RPMI8226 (cell line): ENCODE data around the gene SRGN.
A peak's percentile ranks its signal among the peaks of the same experiment; 100 is the strongest.
"Not testable (repeated sequence)": the region's sequence is repeated elsewhere in the genome, so short reads cannot be mapped to it uniquely, and the experiment has no call there.

Source experiments
- DNase-seq: peaks from one replicate; pipeline ENCODE4 v3.0.0-alpha.2; 2015

Gene SRGN

DNA sequence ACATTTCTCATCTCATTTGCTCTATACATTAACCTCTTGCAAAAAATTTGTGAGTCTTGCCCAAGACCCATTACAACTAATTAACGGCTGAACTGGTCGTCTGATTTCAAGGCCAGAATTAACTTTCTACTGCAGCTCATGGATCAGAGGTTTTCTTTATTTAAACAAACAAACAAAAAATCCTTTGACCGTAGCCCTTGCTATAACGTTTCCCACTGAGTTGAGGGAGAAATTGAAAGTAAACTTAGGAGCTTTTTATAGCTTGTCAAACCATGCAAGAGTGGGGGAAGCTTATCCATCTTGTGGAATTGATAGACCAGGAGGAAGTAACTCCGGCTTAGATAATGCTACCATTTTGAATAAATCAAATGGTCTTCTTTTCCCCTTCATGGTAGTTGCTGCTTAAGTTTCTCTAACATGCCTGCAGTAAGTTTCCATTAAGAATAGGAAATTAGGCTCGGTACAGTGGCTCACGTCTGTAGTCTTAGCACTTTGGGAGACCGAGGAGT is 3.3 kb downstream of the SRGN start:
- no peak for DNase-seq

DNA sequence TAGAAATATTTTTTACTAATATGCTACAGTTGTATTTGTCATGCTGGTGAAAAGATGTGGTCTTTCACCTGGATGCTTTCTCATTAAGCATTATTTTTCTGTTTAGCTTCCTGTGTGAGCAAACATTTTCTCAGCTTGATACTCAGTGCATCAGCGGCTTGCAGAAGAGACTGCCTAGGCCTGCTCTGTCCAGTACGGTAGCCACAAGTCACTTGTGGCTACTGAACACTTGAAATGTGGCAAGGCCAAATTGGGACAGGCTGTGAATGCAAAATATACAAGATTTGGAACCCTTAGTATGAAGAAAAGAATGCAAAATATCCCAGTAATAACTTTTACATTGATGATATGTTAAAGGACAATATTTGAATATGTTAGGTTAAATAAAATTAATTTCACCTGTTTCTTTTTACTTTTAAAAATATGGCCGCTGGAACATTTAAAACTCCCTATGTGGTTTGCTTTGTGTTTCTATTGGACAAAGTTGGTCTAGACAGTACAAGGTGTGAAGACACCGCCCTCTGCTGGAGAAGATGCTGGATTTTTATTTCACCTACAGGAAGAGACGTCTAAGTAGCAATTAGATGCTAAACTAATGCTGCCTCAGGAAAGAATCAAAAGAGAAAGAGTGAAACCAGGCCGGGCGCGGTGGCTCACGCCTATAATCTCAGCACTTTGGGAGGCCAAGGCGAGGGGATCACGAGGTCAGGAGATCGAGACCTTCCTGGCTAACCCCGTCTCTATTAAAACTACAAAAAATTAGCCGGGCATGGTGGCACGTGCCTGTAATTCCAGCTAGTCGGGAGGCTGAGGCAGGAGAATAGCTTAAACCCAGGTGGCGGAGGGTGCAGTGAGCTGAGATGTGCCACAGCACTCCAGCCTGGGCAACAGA is 5.3 kb downstream of the SRGN start:
- peak; percentile 82 for DNase-seq

DNA sequence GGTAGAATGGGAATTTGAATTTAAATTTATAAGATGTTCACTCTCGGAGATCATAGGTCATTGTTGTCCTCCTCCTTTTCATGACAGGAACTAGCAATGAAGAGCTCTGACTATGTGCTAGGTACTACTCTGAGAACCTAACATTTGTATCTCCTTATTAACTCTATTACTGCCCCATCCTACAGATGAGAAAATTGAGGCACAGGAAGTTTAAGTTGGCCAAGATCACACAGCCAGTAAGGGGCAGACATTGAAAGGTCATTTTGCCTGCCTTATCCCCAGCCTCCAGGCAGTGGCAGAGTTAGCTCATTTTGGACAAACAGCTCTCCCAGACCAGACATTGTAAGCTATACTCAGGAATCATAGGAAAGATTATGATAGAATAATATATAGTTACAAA is 6.0 kb downstream of the SRGN start:
- DNase-seq: no peak

DNA sequence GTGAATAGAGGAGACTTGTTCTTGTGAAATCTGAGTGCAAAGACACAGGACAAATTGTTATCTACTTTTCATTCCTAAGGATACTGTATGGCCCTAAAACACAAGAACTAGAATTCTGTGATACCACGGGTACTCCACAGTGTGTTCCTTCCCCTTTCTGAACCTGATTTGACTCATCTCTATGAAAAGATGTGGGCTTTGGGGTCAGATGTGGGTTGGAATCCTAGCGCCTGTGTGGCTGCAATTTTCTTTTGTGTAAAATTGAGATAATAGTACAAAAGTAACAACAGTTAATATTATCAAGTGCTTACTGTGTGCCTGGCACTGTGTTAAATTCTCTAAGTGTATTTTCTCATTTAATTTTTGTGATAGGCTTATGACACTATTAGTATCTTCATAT is 8.1 kb downstream of the SRGN start:
- no peak for DNase-seq

DNA sequence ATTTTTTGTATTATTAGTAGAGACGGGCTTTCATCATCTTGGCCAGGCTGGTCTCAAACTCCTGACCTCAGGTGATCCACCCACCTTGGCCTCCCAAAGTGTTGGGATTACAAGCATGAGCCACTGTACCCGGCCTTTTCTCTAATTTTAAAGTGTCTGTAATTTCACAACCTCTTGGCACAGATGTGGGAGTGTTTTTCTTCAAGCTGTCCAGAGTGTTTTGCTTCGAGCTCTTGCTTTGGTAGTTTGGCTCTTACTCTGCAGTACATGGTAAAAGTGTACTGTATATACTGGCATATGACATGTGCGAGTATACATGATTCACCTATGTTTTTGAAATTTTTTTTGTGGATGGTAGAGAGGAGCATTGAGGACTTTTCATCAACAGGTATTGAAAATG is 9.8 kb downstream of the SRGN start:
- no peak for DNase-seq

DNA sequence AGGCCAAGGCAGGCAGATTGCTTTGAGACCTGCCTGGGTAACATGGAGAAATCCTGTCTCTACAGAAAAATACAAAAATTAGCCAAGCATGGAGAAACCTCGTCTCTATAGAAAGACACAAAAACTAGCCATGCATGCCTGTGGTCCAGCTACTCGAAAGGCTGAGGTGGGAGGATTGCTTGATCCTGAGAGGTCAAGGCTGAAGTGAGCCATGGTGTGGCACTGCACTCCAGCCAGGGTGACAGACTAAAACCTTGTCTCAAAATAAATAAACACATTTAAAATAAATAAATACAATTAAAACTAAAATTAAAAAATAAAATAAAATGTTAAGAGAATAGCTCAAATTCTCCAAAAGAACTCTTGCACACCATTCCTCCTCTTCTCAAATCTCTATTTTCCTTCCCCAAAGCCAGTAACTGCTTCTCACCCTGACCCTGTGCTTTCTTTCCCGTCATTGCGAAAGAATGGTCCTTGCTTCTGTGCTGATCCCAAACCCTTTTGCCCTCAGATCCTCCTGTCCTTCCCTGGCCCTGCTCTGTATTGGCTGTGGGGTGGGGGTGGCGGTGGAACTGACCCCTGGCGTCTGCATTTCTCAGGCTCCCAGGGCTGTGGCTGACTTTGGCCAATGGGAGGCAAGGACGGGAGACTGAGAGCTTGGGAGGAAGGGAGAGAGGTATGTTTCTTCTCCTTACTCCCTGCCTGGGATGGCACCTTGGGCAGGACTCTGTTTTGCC is 12.4 kb downstream of the SRGN start:
- DNase-seq: no peak

DNA sequence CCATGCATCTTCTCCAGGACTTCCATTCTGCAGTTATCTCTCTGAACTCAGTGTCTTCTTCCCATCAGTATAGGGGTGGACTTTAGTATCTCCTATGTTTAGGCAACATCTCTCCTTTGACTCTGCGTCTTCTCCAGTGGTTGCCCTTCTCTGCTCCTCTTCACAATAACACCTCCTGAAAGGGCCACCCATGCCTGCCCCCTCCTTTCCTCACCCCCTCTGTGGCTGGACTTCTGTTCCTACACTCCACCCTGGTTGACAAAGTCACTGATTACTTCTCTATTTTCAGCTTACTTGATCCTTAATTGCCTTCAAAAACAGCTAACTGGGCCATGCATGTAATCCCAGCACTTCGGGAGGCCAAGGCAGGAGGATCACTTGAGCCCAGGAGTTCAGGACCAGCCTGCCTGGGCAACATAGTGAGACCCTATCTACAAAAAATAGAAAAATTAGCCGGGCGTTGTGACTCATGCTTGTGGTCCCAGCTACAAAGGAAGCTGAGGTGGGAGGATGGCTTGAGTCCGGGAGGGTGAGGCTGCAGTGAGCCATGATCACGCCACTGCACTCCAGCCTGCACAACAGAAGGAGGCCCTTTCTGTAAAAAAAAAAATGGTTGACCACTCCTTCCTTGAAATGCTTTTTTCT is 13.7 kb downstream of the SRGN start:
- DNase-seq: no peak

DNA sequence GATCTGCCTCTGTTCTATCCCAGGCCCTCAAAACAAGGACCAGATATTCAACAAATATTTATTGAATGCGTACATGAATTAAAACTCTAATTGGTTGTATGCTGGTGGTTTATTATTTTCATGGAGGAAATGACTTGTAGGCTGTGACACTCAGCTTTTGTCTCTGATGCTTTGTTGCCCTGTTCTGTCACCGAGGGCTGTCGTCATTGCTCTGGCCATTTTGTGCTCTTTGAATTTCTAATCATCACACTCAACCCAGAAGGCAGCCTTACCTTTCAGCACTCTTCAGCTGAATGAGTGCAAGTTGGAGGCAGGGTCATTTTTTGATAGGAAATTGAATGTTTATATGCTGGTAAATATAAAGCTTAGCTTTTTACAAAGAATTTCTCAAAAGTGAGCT is 14.5 kb downstream of the SRGN start:
- DNase-seq: no peak

DNA sequence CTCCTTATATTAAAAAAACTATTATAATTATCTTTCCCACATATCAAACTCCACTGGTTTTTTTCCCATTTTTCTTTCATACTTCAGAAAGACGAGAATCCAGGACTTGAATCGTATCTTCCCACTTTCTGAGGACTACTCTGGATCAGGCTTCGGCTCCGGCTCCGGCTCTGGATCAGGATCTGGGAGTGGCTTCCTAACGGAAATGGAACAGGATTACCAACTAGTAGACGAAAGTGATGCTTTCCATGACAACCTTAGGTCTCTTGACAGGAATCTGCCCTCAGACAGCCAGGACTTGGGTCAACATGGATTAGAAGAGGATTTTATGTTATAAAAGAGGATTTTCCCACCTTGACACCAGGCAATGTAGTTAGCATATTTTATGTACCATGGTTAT is 15.9 kb downstream of the SRGN start:
- DNase-seq: no peak

DNA sequence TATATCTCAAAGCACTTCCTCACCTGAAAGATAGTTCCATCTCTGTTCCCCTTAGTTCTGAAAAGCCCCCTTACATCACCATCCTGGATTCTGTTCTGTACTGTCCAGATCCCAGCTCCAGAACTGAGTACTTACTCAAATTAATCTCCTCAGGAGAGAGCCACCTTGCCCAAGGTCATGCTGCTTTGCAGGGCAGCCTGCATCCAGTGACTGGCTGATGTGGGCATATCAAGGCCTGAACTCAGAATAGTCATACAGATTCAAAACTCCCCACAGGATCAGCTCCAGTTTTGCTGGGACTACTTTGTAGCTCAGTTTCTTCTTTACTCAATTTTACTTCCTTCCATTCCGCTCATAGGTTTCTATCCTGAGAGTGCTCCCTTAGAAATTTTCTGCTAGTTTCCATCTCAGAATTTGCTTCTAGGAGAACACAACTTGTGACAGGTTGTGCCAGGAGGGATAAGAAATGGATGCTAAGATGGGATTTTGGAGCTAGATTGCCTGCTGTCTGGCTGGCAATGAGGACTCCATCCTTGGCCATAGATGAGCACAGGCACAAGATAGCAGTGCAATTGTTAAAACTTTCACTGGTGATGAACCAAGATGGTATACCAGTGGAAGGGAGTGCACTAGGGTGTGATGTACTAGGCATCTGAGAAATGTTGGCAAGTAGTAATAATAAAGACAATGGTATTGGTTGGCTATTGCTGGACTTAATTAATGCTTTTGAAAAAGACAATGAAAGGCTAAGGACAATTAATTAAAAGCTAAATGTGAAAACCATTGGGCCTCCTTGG is 17.3 kb downstream of the SRGN start:
- no peak for DNase-seq

DNA sequence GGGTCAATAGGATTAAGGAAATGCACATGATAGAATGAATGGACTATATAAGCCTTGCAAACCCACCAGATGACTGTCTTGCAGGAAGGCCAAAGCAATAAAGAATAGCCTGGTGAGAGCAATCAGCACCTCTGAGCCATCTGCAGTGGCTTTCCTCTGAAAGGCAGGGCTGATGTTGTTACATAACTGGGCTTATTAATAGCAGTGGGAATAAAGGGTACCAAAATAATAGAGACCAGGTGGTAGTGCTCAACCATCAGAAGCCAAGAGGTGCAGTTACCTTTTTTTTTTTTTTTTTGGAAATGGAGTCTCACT is 19.2 kb downstream of the SRGN start:
- no peak for DNase-seq

DNA sequence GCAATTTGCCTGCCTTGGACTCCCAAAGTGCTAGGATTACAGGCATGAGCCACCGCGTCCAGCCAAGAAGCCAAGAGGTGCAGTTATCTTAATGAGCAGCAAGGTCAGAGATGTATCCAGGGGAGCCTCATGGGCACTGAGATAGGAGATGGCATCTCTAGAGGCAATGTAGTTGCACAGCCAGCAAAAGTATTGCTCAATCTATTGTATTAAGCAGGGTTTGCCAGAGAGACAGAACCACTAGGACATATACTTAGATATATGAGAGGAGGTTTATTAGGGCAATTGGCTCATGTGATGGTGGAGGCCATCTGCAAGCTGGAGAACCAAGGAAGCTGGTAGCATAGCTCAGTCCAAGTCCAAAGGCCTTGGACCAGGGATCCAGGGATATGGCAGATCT is 19.8 kb downstream of the SRGN start:
- no peak for DNase-seq

DNA sequence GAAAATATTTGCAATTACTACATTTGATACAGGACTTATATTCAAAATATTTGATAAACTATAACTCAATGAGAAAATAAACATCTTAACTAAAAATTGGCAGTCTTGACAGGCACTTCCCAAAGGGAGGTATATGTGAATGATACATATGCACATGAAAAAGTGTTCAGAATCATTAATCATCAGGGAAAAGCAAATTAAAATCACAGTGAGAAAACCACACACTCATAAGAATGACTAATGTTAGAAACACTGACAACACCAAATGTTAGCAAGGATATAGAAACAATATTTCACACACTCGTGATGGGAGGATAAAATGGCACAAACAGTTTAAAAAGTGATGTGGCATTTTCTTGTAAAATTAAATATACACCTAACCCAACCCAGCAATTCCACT is 32.0 kb downstream of the SRGN start:
- no peak for DNase-seq

DNA sequence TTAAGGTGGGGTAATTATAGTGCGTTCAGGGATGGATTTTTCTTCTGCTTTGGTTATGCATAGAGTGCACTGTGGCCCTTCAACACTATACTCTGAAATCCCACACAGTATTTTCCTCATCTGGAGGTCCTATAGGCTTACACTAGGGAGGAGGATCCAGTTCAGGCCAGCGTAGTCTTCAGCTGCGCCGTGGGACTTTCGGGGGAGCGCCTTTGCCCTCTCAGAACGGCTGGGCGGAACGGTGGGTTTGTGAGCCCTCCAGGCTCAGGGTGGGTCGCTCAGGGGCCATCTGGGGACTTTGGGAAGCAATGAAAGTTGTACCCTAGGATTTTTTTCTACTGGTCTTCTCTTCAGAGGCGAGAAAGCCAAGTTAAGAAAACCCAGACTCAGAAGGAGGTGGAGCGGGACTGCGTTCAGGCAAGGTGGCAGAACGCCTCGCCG is 35.4 kb downstream of the SRGN start:
- no peak for DNase-seq

DNA sequence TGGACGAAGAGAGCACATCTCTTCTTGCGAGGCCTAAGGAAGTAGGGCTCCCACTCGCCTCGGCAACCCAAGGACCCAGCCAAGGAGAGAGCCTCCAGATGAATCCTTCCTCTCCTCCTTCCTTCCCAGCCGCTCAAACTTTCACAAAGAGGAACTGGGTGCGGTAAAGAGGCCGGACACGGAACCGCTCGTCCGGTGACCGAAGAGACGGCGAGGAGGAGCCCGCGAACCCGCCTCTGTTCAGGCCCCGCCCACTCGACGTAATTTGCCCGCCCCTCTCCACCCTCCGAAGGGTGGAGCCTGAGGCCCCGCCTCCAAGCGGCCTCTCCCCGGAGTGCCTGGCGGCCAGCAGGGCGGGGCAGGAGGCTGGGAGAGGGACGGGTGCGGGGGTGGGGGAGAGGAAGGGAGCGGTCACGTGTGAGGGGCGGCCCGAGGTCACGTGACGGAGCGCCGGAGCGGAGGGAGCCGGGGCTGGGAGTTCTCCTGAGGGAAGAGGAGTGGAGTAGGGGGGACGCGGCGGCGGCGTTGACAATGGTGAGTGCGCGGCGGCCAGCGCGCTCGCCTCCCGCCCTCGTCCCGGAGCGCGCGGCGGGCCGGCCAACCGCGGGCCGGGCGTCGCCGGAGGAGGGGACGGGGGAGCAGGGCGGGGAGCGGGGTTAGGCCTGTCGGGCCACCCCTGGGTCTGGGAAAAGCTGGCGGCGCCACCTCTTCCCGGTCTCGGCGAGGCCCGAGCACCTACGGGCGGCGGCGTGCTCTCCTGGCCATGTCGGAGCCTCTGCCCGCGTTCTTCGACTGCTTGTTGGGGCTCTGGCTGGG is 36.1 kb downstream of the SRGN start, which contains the start of gene VPS26A:
Gene VPS26A, plus strand, starts transcription at position 432 of the 816 bp plus-strand sequence. Its CDS starts 100 bp downstream, at position 532.
- DNase-seq: peak; percentile 96

DNA sequence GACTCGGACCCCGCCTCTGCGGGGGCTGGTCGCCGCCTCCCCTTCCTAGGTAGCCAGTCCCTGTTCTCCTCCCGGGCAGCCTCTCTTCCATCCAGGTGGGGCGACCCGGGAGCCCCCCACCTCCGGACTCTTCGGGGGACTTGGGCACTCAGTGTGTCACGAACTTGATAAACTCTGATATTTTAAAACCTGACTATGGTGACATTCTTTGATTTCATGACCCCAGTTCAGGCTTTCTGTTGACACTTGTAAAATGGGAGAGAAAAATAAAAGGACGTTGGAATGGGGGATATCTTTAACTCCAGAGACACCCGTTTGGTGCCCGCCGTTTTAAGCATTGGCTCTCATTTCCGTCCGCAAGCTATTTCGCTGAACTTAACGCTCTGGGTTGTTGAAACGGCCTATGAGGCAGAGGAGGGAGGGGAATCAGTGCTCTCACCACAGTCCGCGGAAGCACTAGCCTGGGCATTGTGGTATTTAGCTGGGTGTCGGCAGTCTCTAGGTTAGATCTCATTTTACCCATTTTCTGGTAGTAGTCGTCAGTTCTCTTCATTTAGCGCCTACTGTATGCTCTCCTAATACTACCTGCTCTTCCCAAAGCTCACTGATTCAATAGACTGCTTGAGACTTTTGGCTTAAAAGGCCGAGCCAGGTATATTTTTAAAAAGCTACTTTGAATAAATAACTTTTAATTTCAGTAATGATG is 36.8 kb downstream of the SRGN start:
- peak; percentile 73 for DNase-seq

DNA sequence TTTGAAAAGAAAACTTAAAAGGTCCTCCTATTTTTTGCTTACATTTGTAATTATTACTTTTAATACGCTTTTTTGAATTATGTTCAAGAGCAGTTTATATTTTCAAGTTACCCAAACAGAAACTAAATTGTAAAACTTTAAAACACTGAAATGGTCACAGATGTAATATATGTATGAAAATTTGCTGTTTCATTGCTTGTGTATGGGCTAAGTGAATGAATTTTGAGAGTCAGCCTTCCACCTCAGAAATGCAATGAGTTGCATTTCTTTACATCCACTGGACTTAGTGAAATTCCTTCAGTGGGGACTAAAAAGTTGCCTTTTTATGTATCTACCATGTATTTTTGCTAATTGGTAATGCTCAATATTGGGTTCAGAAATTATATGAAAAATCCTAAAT is 37.7 kb downstream of the SRGN start:
- DNase-seq: no peak

DNA sequence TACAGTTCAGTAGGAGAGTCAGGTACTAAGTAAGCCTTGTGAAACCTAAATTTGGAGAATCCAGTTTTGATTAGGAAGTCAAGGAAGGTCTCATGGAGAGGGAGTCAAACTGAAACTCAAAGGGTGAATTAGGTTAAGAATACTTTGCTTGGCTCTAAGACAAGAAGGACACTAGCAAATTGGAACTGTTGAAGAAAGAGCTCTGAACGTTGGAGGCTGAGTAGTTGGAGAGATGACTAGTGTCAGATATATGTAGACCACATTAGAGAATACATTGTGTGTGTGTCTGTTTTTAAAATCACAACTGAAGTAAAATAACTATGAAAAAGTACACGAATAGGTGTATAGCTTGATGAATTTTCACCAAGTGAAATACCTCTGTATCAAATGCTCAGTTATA is 42.3 kb downstream of the SRGN start:
- DNase-seq: no peak

DNA sequence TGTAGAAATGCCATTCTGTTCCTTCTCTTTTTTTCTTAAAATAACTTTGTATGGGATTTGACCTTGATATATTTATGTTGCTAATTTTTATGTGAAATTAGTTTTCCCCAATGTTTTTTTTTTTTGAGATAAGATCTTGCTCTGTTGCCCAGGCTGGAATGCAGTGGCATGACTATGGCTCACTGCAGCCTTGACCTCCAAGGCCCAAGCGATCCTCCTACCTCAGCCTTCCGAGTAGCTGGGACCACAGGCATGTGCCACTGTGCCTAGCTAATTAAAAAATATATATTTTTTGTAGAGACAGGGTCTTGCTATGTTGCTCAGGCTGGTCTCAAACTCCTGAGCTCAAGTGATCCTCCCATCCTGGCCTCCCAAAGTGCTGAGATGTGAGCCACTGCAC is 52.1 kb downstream of the SRGN start:
- DNase-seq: no peak

DNA sequence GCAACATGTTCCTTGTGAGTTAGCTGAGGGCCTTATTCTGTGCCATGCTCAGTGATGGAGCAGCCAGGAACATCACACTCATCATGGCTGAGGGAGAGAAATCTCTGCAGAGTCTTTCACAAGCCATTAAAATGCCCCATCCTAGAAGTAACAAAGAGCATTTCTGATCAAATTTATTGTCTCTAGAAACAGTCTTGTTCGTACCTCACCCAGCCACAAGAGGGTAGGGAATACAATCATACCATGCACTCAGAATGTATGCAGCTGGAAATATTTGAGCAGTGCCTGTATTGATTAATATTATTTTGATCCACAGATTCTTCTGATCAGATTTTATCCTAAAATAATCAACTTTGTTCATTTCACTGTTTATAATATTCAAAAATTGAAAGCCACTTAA is 53.4 kb downstream of the SRGN start:
- DNase-seq: no peak

DNA sequence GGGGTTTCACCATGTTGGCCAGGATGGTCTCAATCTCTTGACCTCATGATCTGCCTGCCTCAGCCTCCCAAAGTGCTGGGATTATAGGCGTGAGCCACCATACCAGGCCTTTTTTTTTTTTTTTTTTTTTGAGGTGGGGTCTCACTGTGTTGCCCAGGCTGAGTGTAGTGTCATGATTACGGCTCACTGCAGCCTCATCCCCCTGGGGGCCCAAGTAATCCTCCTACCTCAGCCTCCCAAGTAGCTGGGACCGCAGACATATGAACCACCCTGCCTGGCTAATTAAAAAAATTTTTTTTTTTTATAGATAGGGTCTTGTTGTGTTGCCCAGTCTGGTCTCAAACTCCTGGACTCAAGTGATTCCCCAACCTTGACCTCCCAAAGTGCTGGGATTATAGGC is 54.2 kb downstream of the SRGN start:
- not testable (repeated sequence) for DNase-seq
